Nephron (organoid): ENCODE data around the gene MGAT5.

Source experiments
- H3K27ac Mint-ChIP-seq, 3 experiments: 2 replicates each; pipeline ENCODE4 v1.8.0; 2020; ENCODE audit warnings: mixed read lengths in 3 of 3, mild to moderate bottlenecking in 2 of 3, moderate library complexity in 1 of 3
- H3K27me3 Mint-ChIP-seq: 2 replicates; pipeline ENCODE4 v1.8.0; 2021; ENCODE audit warnings: low read depth, mild to moderate bottlenecking, moderate library complexity, mixed read lengths
- H3K36me3 Mint-ChIP-seq: 2 replicates; pipeline ENCODE4 v1.8.0; 2020; ENCODE audit warnings: low read depth, mixed read lengths
- H3K4me1 Mint-ChIP-seq: 2 replicates; pipeline ENCODE4 v1.8.0; 2020; ENCODE audit warnings: mixed read lengths
- H3K4me3 Mint-ChIP-seq, 3 experiments: 2 replicates each; pipeline ENCODE4 v1.8.0; 2020; ENCODE audit warnings: mild to moderate bottlenecking in 3 of 3, mixed read lengths in 3 of 3, moderate library complexity in 2 of 3
- H3K9me3 Mint-ChIP-seq: 2 replicates; pipeline ENCODE4 v1.8.0; 2020; ENCODE audit warnings: mixed read lengths
- CTCF ChIP-seq, 3 experiments: fragments of 200-600 bp; sonication (generic); IDR thresholded peaks; one replicate each; pipeline ENCODE4 v1.5.0; 2021; ENCODE audit warnings: antibody characterized with exemption in 3 of 3; ENCODE audit not compliant: unreplicated experiment in 3 of 3

The MGAT5 gene

GRCh38 chr2:134344954-134345697, 91.3 kb downstream of the MGAT5 start:
- no peaks in the 10 kb centered on the region for H3K27me3 Mint-ChIP-seq
- no peaks in the 10 kb centered on the region for H3K9me3 Mint-ChIP-seq

GRCh38 chr2:134346141-134346540, 92.3 kb downstream of the MGAT5 start:
- Mint-ChIP-seq H3K4me3 (no peak overlapping the region), H3K4me1 (no peaks in the 10 kb centered on the region), H3K27ac (no peak overlapping the region), H3K36me3 (peaks cover 23% of the 10 kb centered on the region), H3K9me3 (no peaks in the 10 kb centered on the region), H3K27me3 (no peaks in the 10 kb centered on the region)
- TF ChIP-seq CTCF (IDR thresholded peaks at IDR 0.05; ENCODE audit: unreplicated experiment in 3 of 3) = no peak

More at GRCh38 chr2:134344954-134345697, 91.3 kb downstream of the MGAT5 start:
- peaks cover 18% of the 10 kb centered on the region for H3K36me3 Mint-ChIP-seq
- no peak for TF ChIP-seq CTCF (IDR thresholded peaks at IDR 0.05; ENCODE audit: unreplicated experiment in 3 of 3)
- H3K27ac Mint-ChIP-seq = no peak overlapping the region
- H3K4me1 Mint-ChIP-seq = no peaks in the 10 kb centered on the region
- no peak overlapping the region for H3K4me3 Mint-ChIP-seq

GRCh38 chr2:134347756-134348155, 93.9 kb downstream of the MGAT5 start:
- no peaks in the 10 kb centered on the region for H3K9me3 Mint-ChIP-seq
- H3K27ac Mint-ChIP-seq = no peak overlapping the region
- no peak overlapping the region for H3K4me3 Mint-ChIP-seq
- peaks cover 29% of the 10 kb centered on the region for H3K36me3 Mint-ChIP-seq
- no peaks in the 10 kb centered on the region for H3K4me1 Mint-ChIP-seq
- H3K27me3 Mint-ChIP-seq = no peaks in the 10 kb centered on the region
- no peak for TF ChIP-seq CTCF (IDR thresholded peaks at IDR 0.05; ENCODE audit: unreplicated experiment in 3 of 3)

GRCh38 chr2:134348239-134348638, 94.4 kb downstream of the MGAT5 start:
- Mint-ChIP-seq H3K4me1 (no peaks in the 10 kb centered on the region), H3K9me3 (no peaks in the 10 kb centered on the region), H3K4me3 (no peak overlapping the region), H3K27ac (no peak overlapping the region), H3K36me3 (peaks cover 29% of the 10 kb centered on the region), H3K27me3 (no peaks in the 10 kb centered on the region)
- no peak for TF ChIP-seq CTCF (IDR thresholded peaks at IDR 0.05; ENCODE audit: unreplicated experiment in 3 of 3)

GRCh38 chr2:134348760-134349159, 94.9 kb downstream of the MGAT5 start:
- Mint-ChIP-seq H3K4me1 (no peaks in the 10 kb centered on the region), H3K9me3 (no peaks in the 10 kb centered on the region), H3K27me3 (no peaks in the 10 kb centered on the region), H3K36me3 (peaks cover 27% of the 10 kb centered on the region), H3K27ac (no peak overlapping the region), H3K4me3 (no peak overlapping the region)
- TF ChIP-seq CTCF (IDR thresholded peaks at IDR 0.05; ENCODE audit: unreplicated experiment in 3 of 3) = no peak

- Mint-ChIP-seq H3K27me3 (no peaks in the 10 kb centered on the region), H3K4me3 (no peak overlapping the region), H3K9me3 (no peaks in the 10 kb centered on the region), H3K36me3 (peaks cover 27% of the 10 kb centered on the region), H3K4me1 (peaks cover 4% of the 10 kb centered on the region), H3K27ac (no peak overlapping the region)
- TF ChIP-seq CTCF (IDR thresholded peaks at IDR 0.05; ENCODE audit: unreplicated experiment in 3 of 3) = no peak
Measured at GRCh38 chr2:134351016-134351415, 97.1 kb downstream of the MGAT5 start.
